HepG2 (cell line): ENCODE measurements around the gene CENPB. TPM values are rescaled to one million over a fixed set of nuclear protein-coding genes. Genes with fewer than 3 reads are reported as not detected.
A peak's percentile ranks its signal among the peaks of the same experiment; 100 is the strongest.

Source experiments
- GTF3A ChIP-seq: sonication (generic); formaldehyde crosslinking; conservative IDR thresholded peaks from 2 replicates; pipeline ENCODE4 v1.4.0; 2020; ENCODE audit warnings: mild to moderate bottlenecking, missing genetic modification reagents
- HMGA1 ChIP-seq: sonication (generic); formaldehyde crosslinking; conservative IDR thresholded peaks from 2 replicates; pipeline ENCODE4 v1.4.0; 2020; ENCODE audit warnings: missing genetic modification reagents
- HMGXB4 ChIP-seq, 2 experiments: sonication (generic) in 1 of 2; formaldehyde crosslinking in 1 of 2; IDR thresholded peaks; 2 replicates each; pipeline versions ENCODE4 v1.4.0 to v1.6.1; 2018 to 2020; ENCODE audit warnings: missing genetic modification reagents in 2 of 2, borderline replicate concordance in 1 of 2, low read depth in 1 of 2, mild to moderate bottlenecking in 1 of 2, missing biosample characterization in 1 of 2
- NONO ChIP-seq, 2 experiments: fragments of 450-650 bp in 1 of 2; sonication (generic) in 1 of 2; formaldehyde crosslinking in 1 of 2; IDR thresholded peaks in 1 of 2; conservative IDR thresholded peaks in 1 of 2; 2 replicates each; pipeline versions ENCODE4 v1.6.1 to v1.8.0; 2017 to 2022; ENCODE audit warnings: mild to moderate bottlenecking in 1 of 2, missing genetic modification reagents in 1 of 2, moderate library complexity in 1 of 2
- PATZ1 ChIP-seq: sonication (generic); formaldehyde crosslinking; IDR thresholded peaks from 2 replicates; pipeline ENCODE4 v1.4.0; 2020; ENCODE audit warnings: missing genetic modification reagents
- ZNF18 ChIP-seq: sonication (generic); formaldehyde crosslinking; IDR thresholded peaks from 2 replicates; pipeline ENCODE4 v1.8.0; 2022; ENCODE audit warnings: mild to moderate bottlenecking, missing genetic modification reagents; ENCODE audit not compliant: insufficient replicate concordance
- polyA plus RNA-seq, 8 experiments: library from polyadenylated mRNA; depleted of rRNA in 3 of 8; stranded (reverse) in 7 of 8; unstranded in 1 of 8; fragments of >200 nt; fragmentation: Illumina TruSeq in 4 of 8; extraction: Trizol in 4 of 8; gene quantifications; 2 replicates each; pipeline versions ENCODE4 v1.2.1 to v1.2.3, GENCODE V29; 2011 to 2016; ENCODE audit warnings: low read depth in 4 of 8, missing spikeins in 1 of 8, mixed read lengths in 1 of 8; ENCODE audit not compliant: insufficient read depth in 1 of 8
- total RNA-seq, 5 experiments: library from RNA; depleted of rRNA; stranded (reverse); fragments of >200 nt; fragmentation: Illumina TruSeq; extraction: Trizol; gene quantifications; 2 replicates each; pipeline ENCODE4 v1.2.3, GENCODE V29; 2016; ENCODE audit warnings: low read depth in 1 of 5

Gene CENPB
- total and polyA plus RNA-seq, 2 of the 13 experiments (the other 11 are each of a cell fraction or from before 2014, with no cell fraction given): 10.4 to 54.5 TPM

GRCh38 chr20:3797592-3798372 lies 11.2 kb upstream of the CENPB start (continued):
- TF ChIP-seq PATZ1 (peak; percentile 34), ZNF18 (no peak), GTF3A (CRISPR knock-in tag) (no peak), HMGA1 (no peak), HMGXB4 (CRISPR knock-in tag; IDR thresholded peaks at IDR 0.05; ENCODE audit: borderline replicate concordance in 1 of 2, low read depth in 1 of 2) (no peak; a peak in 1 of 4 replicates), NONO (IDR thresholded peaks at IDR 0.05) (no peak), NONO (CRISPR knock-in tag; conservative IDR thresholded peaks at IDR 0.05) (no peak)
